GM21447 (cell line): ENCODE results near the gene SLC9A9.
A peak's percentile ranks its signal among the peaks of the same experiment; 100 is the strongest.

Experiments
- ATAC-seq: cut with Tn5 transposase; IDR thresholded peaks from one replicate; pipeline ENCODE4 v1.9.1; 2021; ENCODE audit not compliant: unreplicated experiment

The SLC9A9 gene

DNA sequence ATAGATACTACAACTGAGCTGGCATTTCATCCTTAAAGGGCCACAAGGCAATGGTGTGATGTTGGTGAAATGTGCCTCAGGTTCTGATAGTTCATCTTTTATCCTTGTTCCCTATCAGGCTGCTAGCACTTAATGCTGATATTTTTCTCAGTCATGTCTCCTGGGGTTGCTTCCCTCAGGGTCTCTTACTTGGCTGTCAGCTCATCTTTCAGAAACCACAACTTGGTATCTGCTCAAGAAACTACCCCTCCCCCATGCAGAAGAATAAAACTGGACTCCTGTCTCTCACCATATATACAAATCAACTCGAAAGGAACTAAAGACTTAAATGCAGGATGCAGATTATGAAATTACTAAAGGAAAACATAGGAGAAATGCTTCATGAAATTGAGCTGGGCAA is 420.6 kb downstream of the SLC9A9 start:
- ATAC-seq = no peak

DNA sequence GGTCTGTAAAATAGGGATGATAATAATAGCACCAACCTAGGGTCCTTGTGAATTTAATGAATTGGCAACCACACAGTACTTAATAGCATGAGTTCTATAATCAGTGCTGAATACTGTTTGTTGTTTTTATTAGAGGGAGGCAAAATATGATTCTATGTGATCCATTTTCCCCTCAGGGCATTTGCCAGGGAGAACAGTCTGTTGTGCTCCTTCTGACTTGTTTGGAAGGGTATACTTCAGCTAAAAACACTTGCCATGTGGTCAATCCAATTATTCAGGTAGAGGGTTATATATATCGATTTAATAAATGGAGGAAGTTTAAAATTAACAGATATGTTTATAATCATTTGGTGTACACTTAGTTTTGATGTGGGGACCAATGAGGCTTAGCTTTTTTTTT is 423.4 kb downstream of the SLC9A9 start:
- ATAC-seq = no peak

DNA sequence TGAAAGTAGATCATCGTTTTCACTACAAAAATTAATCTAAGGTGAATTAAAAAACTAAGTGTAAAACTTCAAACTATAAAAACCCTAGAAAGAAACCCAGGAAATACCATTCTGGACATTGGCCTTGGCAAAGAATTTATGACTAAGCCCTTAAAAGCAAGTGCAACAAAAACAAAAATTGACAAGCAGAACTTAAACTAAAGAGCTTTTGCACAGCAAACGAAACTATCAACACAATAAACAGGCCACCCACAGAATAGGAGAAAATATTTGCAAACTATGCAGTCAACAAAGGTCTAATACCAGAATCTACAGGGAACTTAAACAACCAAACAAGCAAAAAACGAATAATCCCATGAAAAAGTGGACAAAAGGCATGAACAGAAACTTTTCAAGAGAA is 426.7 kb downstream of the SLC9A9 start:
- no peak for ATAC-seq

DNA sequence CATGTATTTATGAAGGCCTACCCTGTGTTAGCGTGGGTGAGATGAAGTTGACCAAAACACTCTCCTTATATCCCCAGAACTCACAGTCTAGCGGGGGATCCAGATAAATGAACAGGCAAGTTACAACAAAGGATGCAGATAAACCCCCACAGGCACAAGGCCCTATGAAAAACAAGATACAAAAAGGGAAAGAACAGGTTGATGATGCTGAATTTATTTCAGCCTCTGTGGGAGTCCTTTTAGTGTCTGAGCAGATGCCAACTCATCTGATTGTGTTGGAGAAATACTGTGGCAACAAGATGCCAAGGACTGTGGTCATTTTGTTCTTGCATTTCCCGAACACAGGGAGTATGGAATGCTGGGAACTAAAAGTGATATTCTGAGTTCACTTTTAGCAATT is 428.7 kb downstream of the SLC9A9 start:
- ATAC-seq = no peak

DNA sequence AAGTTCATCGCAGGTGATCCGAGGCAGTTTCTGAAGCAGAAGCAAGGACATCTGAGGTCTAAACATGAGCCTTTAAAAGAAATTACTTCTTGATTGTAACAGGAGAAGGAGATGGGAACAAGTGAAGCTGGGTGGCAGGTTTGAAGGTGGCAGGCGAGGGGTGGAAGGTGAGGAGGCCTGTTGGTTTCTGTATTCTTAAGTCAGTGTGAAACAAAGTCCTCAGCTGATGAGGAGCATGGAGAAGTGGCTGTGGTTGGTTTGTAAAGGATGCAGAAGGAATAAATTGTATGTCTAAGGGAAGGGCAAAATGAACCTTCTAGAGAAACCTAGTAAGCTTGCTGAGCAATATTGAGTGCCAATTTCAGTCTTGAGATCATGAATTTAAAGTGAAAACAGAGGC is 429.9 kb downstream of the SLC9A9 start:
- no peak for ATAC-seq

DNA sequence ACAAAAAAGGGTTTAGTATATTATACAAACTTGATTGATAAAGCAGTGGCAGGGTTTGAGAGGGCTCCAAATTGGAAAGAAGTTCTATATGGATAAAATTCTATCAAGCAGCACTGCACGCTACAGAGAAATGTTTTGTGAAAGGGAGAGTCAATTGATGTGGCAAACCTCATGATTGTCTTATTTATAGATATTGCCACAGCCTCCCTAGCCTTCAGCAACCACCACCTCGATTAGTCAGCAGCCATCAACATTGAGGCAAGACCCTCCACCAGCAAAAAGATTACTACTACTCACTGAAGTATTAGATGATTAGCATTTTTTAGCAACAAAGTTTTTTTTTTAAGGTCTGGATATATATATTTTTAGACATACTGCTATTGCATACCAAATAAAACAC is 432.0 kb downstream of the SLC9A9 start:
- no peak for ATAC-seq

DNA sequence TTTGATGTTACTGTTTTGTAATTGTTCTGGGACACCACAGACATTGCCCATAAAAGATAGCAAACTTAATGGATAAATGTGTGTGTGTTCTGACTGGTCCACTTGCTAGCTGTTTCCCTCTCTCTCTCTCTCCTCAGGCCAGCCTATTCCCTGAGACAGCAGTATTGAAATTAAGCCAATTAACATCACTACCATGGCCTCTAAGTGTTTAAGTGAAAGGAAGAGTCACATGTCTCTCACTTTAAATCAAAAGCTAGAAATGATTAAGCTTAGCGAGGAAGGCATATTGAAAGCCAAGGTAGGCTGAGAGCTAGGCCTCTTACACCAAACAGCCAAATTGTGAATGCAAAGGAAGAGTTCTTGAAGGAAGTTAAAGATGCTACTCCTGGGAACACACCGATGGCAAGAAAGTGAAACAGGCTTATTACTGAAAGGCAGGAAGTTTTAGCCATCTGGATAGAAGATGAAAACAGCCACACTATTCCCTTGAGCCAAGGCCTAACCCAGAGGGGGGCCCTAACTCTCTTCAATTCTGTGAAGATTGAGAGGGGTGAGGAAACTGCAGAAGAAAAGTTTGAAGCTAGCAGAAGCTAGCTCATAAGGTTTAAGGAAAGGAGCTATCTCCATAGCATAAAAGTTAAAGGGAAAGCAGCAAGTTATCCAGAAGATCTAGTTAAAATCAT is 433.6 kb downstream of the SLC9A9 start:
- ATAC-seq = no peak

DNA sequence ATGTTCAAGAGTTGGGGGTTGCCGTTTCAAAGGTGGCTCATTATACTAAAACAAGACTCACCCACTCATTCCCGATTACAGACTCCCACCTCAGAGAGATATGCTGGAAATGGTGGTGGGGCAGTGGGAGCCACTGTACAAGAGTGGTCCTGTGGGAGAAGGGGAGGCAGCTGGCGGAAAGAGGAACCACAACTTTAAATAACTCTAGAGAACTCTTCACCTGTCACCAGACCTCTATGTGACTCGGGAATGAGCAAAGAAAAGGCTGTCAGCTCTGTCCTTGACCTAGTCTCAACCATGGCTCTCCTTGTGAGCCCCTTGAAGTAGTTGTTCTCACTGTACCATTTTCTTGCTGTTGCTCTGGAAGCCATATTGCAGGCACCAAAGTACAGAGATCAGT is 434.9 kb downstream of the SLC9A9 start:
- ATAC-seq = no peak

DNA sequence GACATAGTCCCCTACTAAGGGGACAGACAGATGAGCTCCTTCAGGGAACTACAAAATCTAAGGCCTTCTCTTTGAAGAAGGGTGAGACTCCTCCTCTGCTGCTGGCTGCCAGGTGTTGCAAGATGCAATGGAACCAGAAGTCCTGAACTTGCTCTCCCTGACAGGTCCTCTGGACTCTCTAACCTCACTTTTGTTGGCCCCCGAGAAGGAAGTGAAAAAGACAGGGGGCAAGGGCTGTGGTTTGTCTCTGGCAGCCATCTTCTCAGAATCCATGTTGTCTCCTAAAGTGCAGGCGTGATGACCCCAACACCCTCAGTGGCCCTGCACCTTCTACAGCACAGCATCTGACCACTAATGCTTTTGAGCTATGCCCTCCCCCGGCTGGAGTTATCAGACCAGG is 436.2 kb downstream of the SLC9A9 start:
- peak; percentile 55 for ATAC-seq

DNA sequence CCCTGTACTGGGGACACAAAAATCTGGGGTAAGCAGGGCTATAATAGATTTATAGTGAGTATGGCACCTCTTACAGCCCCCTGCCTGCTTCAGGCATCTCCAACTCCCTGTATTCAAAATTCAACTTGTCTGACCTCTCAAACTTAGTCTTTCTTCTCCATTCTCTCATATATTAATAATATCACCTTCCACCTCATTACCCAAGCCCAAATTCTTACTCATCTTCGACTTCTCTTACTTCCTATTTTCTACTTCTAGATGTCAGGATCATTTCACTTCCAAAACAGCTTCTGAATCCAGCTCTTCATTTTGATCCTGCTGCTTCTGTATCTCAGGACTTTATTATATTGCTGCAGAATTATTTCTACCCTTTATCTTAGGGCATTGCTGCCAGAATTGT is 438.0 kb downstream of the SLC9A9 start:
- no peak for ATAC-seq

DNA sequence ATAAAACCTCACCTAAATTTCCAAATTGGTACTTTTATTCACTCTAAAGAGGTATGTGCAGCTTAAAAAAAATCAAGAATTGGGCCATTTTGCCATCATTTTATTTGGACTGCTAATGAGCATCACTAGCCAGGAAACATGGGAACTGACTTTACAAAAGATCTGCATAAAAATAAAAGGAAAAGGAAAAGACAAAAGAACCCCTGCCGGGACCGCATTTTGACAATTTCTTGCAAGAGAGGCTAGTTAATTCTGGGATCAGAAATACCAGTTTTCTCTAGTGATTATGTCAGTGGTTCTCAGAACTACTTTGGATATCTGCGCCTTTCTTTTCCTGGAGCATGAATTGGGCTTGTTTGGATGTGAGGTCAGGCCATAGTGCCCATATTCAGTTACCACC is 439.5 kb downstream of the SLC9A9 start:
- ATAC-seq = no peak

DNA sequence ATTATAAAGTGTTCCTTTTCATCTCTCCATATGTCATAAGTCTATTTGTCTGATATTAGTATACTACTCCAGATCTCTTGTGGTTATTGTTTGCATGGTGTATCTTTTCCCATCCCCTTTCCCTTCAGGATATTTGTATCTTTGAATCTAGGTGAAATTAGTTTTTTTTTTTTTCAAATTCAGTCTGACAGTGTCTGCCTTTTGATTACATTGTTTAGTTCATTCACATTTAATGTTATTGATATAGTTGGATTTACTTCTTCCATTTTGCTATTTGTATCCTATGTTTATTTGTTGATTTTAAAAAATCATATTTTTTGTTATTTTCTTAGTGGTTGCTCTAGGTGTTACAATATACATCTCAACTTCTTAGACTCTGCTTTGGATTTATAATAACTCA is 445.7 kb downstream of the SLC9A9 start:
- ATAC-seq = no peak

DNA sequence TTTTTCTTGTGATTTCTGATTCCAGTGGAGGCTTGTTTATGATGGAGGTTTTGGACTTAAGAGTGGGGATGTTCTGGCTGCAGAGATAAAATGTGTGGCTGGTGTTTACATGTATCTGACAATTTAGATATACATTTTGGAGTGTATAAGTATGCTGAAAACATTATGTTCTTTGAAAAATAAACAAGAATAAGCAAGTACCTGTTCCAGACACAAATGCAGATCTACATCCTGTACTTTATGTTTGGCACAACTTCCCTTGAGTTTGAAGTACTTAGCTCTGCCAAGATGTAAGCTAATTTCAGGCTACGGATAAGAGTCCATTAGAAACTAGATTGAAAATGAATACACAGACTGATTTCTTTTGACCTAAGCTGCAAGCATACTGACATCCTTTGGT is 451.5 kb downstream of the SLC9A9 start:
- no peak for ATAC-seq

DNA sequence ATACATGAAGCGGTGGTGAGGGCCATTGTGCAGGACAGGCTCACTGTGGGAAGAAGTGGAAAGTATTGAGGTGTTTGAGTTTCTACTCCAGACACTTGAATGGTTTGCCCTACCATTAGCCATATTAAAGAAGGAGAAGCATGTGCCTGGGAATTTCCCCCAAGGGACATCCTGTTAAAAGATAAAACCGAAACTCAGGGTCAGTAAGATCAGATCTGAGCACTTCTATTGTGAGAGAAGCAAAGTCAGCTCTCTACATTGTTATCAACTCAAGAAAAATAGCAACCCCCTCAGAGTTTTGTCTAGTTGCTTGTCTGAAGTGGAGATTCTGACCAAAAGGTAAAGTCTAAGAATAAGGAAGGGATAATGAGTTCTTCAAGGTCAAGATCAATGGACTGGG is 458.9 kb downstream of the SLC9A9 start:
- no peak for ATAC-seq

DNA sequence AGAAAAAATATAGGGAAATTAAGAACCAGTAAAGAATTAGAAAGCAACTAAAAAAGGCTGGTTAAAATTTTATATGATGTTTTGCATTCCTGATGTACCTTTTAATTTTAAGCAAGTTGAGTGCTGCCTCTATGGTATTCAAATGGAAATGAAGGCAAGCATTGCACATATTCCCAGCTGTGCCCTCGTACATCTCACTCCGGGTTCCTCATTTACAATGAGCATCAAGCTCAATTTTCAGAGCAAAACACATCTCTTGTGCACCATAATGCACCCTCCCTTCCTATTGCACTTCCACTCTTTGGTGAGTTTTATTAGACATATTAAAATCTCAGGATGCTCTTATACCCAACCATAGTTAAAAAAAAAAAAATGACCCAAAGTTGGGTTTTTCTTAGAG is 460.8 kb downstream of the SLC9A9 start:
- ATAC-seq = no peak

DNA sequence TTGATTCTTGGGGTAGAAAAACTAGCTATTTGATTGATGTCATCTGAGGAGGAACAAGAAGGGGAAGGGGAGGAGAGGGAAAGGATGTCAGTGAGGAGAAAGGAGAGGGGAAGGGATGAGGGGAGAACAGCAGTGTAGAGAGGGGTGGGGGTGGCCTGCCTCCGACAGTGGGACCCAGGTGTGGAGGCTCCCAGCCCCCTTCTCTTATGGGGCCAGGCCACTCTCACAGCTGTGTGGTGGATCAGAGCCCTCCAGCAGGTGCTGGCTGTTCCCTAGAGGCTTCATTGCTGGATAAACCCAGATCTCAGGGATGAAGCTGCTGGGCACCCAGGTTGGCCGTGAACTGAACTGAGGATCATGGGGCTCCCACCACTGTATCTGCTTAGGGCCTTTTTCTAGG is 464.2 kb downstream of the SLC9A9 start:
- no peak for ATAC-seq

DNA sequence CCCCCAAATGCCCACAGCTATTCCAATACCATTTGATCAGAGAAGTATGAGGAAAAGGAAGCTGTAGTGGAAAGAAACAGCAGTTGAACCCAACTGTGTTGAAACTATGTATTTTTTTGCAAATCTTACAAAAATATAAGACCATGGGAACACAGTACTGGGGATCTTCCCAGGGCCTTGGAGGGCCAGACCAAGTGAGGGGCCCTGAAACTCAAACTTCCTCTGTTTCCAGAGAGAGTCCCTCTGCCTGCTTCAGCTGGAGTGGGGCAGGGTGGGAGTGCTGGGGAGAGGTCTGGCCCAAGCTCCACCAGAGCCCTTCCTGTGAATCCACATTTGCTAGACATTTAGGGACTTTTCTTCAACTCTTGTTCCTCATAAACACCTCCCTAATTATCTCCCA is 464.8 kb downstream of the SLC9A9 start:
- ATAC-seq = no peak

DNA sequence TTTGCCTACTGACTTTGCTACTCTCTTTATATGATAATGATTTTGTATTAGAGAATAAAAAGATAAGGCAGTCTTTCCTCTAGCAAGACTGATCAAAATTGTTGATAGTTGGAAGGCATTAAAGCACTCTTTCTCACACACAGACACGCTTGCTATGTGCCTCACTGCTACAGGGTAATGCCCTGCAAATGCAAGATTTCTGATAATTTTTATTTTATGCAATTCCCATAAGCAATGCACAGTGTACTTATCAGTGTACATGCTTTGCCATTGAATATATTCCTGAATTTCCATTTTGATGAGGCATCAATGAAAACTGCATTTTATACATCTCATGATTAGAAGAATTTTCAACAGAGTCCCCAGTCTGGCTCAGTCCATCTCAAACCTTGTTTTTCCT is 465.5 kb downstream of the SLC9A9 start:
- no peak for ATAC-seq

DNA sequence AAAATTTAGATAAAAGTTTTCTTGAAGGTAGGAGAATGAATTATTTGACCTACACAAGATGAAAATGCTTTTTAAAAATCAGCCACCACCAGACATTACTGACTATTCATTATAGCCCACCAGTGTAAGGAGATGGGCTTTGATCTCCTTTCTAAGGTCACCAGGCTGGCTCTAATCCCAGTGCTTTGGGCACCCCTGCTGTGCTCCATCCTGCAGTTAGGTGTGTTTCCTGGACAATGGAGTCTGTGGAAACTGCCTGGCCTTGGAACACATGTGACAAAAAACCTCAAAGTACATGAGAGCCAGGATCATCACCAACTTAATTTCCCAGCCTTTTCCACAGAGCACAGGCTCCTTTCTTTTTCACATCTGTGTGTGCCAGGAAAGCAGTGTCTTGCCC is 467.8 kb downstream of the SLC9A9 start:
- ATAC-seq = no peak

DNA sequence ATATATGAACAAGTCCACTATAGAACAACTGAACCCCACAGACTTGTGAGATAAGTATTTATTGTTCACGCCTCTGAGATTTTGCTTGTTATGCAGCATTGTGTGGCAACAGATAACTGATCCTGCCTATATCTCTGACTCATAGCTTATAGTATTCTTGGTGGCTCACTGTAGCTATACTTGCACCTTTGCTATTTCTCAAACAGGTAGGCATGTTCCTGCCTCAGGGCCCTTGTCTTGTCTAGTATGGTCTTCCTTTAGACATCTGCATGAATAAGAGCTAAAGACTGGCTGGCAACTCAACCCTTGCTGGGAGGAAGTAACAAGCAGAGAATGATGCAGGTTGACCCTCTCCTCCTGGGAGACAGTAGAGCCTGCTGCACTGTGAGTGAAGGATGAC is 472.6 kb downstream of the SLC9A9 start:
- ATAC-seq = no peak

DNA sequence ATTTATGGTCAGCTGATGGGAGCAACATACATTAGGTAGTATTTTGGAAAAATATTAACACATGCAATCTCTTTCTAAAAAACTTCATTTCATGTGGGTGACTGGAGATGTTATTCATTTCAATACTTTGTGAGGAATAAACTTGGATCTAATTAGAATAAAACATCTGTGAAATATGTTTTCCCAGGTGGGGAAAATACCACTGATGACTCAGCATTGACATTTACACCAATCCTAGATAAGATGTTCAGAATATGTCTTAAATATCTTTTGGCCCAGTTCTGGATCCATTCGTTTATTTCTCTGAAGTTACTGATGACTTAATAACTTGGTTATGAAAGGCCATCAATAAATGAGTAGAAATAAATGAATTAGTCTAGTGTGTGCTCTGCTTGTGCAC is 481.1 kb downstream of the SLC9A9 start:
- ATAC-seq = no peak

DNA sequence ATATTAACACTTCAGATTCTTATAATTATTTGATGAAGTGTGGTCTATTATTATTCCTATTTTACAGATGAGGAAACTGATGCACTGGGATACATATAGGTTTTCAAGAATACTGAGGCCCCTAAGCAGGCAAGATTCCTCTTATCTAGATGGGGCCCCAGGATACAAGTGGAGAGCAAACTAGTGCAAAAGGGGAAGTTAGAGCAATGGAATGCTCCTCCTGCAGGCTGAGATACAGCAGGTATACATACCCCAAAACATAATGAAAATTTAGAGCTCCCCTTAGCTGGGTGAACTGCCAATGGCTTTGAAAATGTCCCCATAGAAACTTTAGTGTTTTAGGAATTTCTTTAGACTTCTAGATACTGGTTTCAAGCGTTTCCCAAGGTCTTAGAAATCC is 481.6 kb downstream of the SLC9A9 start:
- no peak for ATAC-seq

DNA sequence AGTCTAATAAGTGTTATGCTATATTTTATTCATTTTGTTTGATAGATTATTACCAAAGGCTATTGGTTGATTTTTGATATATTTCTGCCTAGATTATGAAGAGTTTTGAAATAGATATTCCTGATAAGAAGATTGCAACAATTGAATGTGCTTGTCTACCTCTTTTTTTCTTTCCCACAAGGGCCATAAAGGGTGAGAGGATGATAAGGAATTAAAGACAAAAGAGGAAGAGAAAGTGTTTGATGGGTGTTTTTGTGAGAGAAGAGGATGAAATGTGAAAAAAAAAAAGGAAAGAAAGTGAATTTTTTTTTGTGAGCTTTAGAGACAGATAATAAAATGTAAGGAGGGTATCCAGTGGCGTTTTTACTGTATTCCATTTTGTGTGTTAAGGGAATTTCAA is 484.3 kb downstream of the SLC9A9 start:
- ATAC-seq = no peak

DNA sequence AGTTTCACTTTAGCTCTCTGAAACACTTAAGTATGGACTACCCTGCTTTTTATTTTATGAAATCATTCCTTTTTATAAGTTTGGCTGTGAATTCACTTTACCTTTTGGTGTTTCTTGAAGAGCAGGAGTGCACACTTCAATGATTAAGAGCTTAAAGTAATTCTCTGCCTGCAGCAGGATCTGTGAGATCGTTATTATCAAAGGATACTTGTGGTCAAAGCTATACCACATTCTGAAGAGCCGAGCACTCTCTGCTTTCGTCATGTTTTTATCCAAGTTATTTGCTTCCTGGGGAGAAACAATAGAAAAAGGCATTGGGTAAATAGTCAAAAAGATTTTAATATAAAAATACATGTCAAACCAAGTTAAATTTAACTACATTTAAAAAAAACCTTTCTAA is 485.0 kb downstream of the SLC9A9 start:
- no peak for ATAC-seq
